ENCODE measurements around the gene RER1. TPM values are rescaled to one million over a fixed set of nuclear protein-coding genes. Genes with fewer than 3 reads are reported as not detected.

The RER1 gene
- total RNA-seq, 1 donor from 2014 or later, result 105 TPM

GRCh38 chr1:2442661-2443060 lies 51.0 kb downstream of the RER1 start:
- TF ChIP-seq CTCF (IDR thresholded peaks at IDR 0.05), result no peak
- intact Hi-C loops (cut with micrococcal nuclease), result no loop called here

GRCh38 chr1:2443277-2444137 lies 51.9 kb downstream of the RER1 start:
- H3K36me3 Mint-ChIP-seq (ENCODE audit: low read depth), result no peaks in the 10 kb centered on the region
- DNase-seq, result no peak
- H3K9me3 Mint-ChIP-seq, result no peaks in the 10 kb centered on the region
- H3K4me3 Mint-ChIP-seq, result no peak overlapping the region
- ChIA-PET CTCF (no interaction called here), POLR2A (interaction anchor here (0.6 kb wide), 1 partner anchor 86 kb away, joined by 3 read pairs; no protein-coding TSS in a partner anchor)
- peaks cover 8% of the 10 kb centered on the region for H3K27me3 Mint-ChIP-seq
- H3K27ac Mint-ChIP-seq, result no peak overlapping the region
- no peak for TF ChIP-seq CTCF (IDR thresholded peaks at IDR 0.05)
- intact Hi-C loops (cut with micrococcal nuclease), result no loop called here
- H3K4me1 Mint-ChIP-seq, result no peaks in the 10 kb centered on the region
- ATAC-seq (ENCODE audit: low read depth), result no peak

More at GRCh38 chr1:2442661-2443060, 51.0 kb downstream of the RER1 start:
- peaks cover 8% of the 10 kb centered on the region for H3K27me3 Mint-ChIP-seq
- H3K9me3 Mint-ChIP-seq, result no peaks in the 10 kb centered on the region
- no peak overlapping the region for H3K27ac Mint-ChIP-seq
- H3K36me3 Mint-ChIP-seq (ENCODE audit: low read depth), result no peaks in the 10 kb centered on the region
- no peak for DNase-seq
- ChIA-PET CTCF (no interaction called here), POLR2A (interaction anchor here (0.6 kb wide), 1 partner anchor 86 kb away, joined by 3 read pairs; no protein-coding TSS in a partner anchor)
- no peak for ATAC-seq (ENCODE audit: low read depth)
- H3K4me1 Mint-ChIP-seq, result no peaks in the 10 kb centered on the region
- no peak overlapping the region for H3K4me3 Mint-ChIP-seq

- intact Hi-C loops (cut with micrococcal nuclease), result no loop called here
- ChIA-PET POLR2A (no interaction called here), CTCF (no interaction called here)
- no peak for TF ChIP-seq CTCF (IDR thresholded peaks at IDR 0.05)
- no peaks in the 10 kb centered on the region for H3K4me1 Mint-ChIP-seq
- no peaks in the 10 kb centered on the region for H3K36me3 Mint-ChIP-seq (ENCODE audit: low read depth)
- no peak overlapping the region for H3K27ac Mint-ChIP-seq
- H3K4me3 Mint-ChIP-seq, result no peak overlapping the region
- no peak for DNase-seq
- H3K27me3 Mint-ChIP-seq, result peaks cover 8% of the 10 kb centered on the region
- no peak for ATAC-seq (ENCODE audit: low read depth)
- no peaks in the 10 kb centered on the region for H3K9me3 Mint-ChIP-seq
Measured at GRCh38 chr1:2444138-2444591, 52.5 kb downstream of the RER1 start.

- ChIA-PET CTCF (interaction anchor here (0.5 kb wide), 1 partner anchor 80 kb away, joined by 4 read pairs; no protein-coding TSS in a partner anchor), POLR2A (no interaction called here)
- H3K4me1 Mint-ChIP-seq, result no peaks in the 10 kb centered on the region
- no peaks in the 10 kb centered on the region for H3K36me3 Mint-ChIP-seq (ENCODE audit: low read depth)
- intact Hi-C loops (cut with micrococcal nuclease), result no loop called here
- no peak for ATAC-seq (ENCODE audit: low read depth)
- no peaks in the 10 kb centered on the region for H3K9me3 Mint-ChIP-seq
- H3K27me3 Mint-ChIP-seq, result peaks cover 8% of the 10 kb centered on the region
- H3K27ac Mint-ChIP-seq, result no peak overlapping the region
- DNase-seq, result no peak
- TF ChIP-seq CTCF (IDR thresholded peaks at IDR 0.05), result no peak
- H3K4me3 Mint-ChIP-seq, result no peak overlapping the region
Measured at GRCh38 chr1:2445162-2445822, 53.7 kb downstream of the RER1 start.

- ChIA-PET POLR2A (interaction anchor here (0.5 to 0.6 kb wide), 2 partner anchors 101 to 817 kb away, joined by 3 to 4 read pairs; no protein-coding TSS in a partner anchor), CTCF (no interaction called here)
- H3K4me3 Mint-ChIP-seq, result no peak overlapping the region
- H3K27me3 Mint-ChIP-seq, result peaks cover 8% of the 10 kb centered on the region
- intact Hi-C loops (cut with micrococcal nuclease), result no loop called here
- no peak for TF ChIP-seq CTCF (IDR thresholded peaks at IDR 0.05)
- H3K27ac Mint-ChIP-seq, result no peak overlapping the region
- no peak for DNase-seq
- H3K36me3 Mint-ChIP-seq (ENCODE audit: low read depth), result no peaks in the 10 kb centered on the region
- ATAC-seq (ENCODE audit: low read depth), result no peak
- H3K9me3 Mint-ChIP-seq, result no peaks in the 10 kb centered on the region
- H3K4me1 Mint-ChIP-seq, result no peaks in the 10 kb centered on the region
Measured at GRCh38 chr1:2445823-2446215, 54.2 kb downstream of the RER1 start.
